ENCODE data around the gene THRB. TPM values are rescaled to one million over a fixed set of nuclear protein-coding genes. Genes with fewer than 3 reads are reported as not detected.

The THRB gene
- polyA plus RNA-seq, 1 of the 3 experiments (the other 2 are of a cell fraction): 0.02 TPM

DNA sequence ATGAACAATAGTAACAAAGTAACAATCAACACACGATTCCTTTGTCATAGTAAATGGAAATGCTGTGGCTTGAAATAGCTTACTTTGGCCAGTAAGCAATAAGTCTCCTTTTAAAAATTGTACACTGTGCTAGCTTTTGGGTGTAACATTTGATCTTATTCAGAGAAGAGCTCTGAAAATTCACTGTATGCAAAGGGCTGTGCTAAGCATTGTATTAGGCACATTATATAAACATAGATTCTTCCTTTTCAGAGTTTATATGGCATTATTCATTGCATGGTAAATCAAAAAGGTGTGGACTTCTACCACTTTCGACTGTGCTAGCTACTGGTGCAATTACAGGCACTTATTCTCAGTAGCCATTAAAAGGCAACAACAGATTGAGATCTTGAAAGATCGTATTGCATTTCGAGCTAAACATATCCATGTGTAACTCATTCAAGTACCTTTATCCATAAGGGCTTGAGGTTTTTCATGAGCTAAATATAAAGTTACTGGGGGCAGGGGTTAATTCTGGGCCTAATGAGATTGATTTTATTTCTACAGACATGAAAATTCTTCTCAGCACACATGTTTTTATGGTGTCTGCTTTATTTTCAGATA is 302.7 kb downstream of the THRB start (continued):
- TF ChIP-seq ELF1 (IDR thresholded peaks at IDR 0.05) (no peak), CHD2 (IDR thresholded peaks at IDR 0.05; ENCODE audit: low read length, partially characterized antibody) (no peak), RXRA (IDR thresholded peaks at IDR 0.05; ENCODE audit: borderline replicate concordance, low read depth) (no peak), EZH2phosphoT487 (IDR thresholded peaks at IDR 0.05; ENCODE audit: borderline replicate concordance, low read depth) (no peak)
- TF ChIP-seq, protein P1, sequence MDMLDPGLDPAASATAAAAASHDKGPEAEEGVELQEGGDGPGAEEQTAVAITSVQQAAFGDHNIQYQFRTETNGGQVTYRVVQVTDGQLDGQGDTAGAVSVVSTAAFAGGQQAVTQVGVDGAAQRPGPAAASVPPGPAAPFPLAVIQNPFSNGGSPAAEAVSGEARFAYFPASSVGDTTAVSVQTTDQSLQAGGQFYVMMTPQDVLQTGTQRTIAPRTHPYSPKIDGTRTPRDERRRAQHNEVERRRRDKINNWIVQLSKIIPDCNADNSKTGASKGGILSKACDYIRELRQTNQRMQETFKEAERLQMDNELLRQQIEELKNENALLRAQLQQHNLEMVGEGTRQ (IDR thresholded peaks at IDR 0.05; ENCODE audit: borderline replicate concordance, low read depth, low read length): no peak

DNA sequence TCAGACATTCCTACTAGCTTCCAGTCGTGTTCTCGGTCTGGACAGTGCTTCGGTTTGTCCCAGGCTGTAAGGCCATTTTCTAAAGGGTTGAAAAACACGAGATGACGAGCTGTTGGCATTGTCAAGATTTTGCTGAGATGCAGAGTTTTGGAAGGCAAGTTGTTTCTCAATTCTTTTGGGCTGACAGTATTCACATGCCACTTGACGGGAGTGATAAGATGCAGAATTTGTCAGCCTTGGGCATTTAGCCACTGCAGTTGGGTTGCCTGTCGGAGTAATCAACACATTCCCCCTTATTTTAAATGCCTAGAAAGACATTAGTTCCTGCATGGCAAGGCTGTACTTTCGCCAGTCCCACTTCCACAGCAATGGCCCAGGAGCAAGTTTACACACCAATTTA is 304.4 kb downstream of the THRB start:
- Histone ChIP-seq H3K27me3 (ENCODE audit: insufficient read depth) (no peaks in the 10 kb centered on the region), H4K20me1 (ENCODE audit: insufficient read depth) (no peaks in the 10 kb centered on the region), H3F3A (replicated peaks; ENCODE audit: insufficient read depth) (no peaks in the 10 kb centered on the region), H3K9ac (no peak overlapping the region), H3K27ac (ENCODE audit: low read depth in 2 of 2, low read length in 1 of 2) (no peak overlapping the region), H2AFZ (ENCODE audit: low read depth) (no peak overlapping the region), H3K4me1 (ENCODE audit: control insufficient read depth in 1 of 2, insufficient read depth in 2 of 2, low read depth in 1 of 2, low read length in 1 of 2) (peaks cover 0 to 17% of the 10 kb centered on the region in 2 experiments; a peak in 2 of 4 replicates), H3K9me3 (no peaks in the 10 kb centered on the region), H3K4me2 (no peak overlapping the region), H3K9me2 (no peaks in the 10 kb centered on the region), H3K79me2 (ENCODE audit: insufficient read depth) (no peaks in the 10 kb centered on the region), H3K36me3 (replicated peaks in 1 of 2; ENCODE audit: control insufficient read depth in 1 of 2, insufficient read depth in 2 of 2, low read length in 1 of 2) (no peaks in the 10 kb centered on the region), H3K4me3 (ENCODE audit: low read depth in 2 of 2, low read length in 1 of 2) (no peak overlapping the region)
- DNase-seq: no peak
- ChIA-PET POLR2A (no interaction called here), CTCF (interaction anchor here (1.1 to 8.5 kb wide), 4 partner anchors 10 to 490 kb away, joined by 3 to 129 read pairs (median 6); no protein-coding TSS in a partner anchor)
- TF ChIP-seq SIN3A (IDR thresholded peaks at IDR 0.05; ENCODE audit: borderline replicate concordance, low read depth, low read length) (no peak), TEAD4 (IDR thresholded peaks at IDR 0.05; ENCODE audit: borderline replicate concordance, insufficient read depth) (no peak), GABPA (IDR thresholded peaks at IDR 0.05; ENCODE audit: low read depth) (no peak), EP300 (IDR thresholded peaks at IDR 0.05; ENCODE audit: borderline replicate concordance in 1 of 2, low read depth in 1 of 2, low read length in 1 of 2) (no peak), TCF12 (IDR thresholded peaks at IDR 0.05) (no peak), EZH2phosphoT487 (IDR thresholded peaks at IDR 0.05; ENCODE audit: borderline replicate concordance, low read depth) (no peak), NFIC (IDR thresholded peaks at IDR 0.05; ENCODE audit: borderline replicate concordance) (no peak), NRF1 (IDR thresholded peaks at IDR 0.05; ENCODE audit: low read depth, low read length) (no peak), SMC3 (IDR thresholded peaks at IDR 0.05; ENCODE audit: low read depth, low read length) (no peak), FOXM1 (IDR thresholded peaks at IDR 0.05; ENCODE audit: low read depth) (no peak), TAF1 (IDR thresholded peaks at IDR 0.05; ENCODE audit: borderline replicate concordance, low read depth, low read length) (no peak), RFX5 (IDR thresholded peaks at IDR 0.05; ENCODE audit: low read length) (no peak), YY1 (IDR thresholded peaks at IDR 0.05; ENCODE audit: low read depth) (no peak), JUND (IDR thresholded peaks at IDR 0.05) (no peak), MEF2A (IDR thresholded peaks at IDR 0.05; ENCODE audit: borderline replicate concordance, low read depth) (no peak), RXRA (IDR thresholded peaks at IDR 0.05; ENCODE audit: borderline replicate concordance, low read depth) (no peak), GATA2 (CRISPR knock-in tag; IDR thresholded peaks at IDR 0.05) (no peak)
- TF ChIP-seq, protein P2, sequence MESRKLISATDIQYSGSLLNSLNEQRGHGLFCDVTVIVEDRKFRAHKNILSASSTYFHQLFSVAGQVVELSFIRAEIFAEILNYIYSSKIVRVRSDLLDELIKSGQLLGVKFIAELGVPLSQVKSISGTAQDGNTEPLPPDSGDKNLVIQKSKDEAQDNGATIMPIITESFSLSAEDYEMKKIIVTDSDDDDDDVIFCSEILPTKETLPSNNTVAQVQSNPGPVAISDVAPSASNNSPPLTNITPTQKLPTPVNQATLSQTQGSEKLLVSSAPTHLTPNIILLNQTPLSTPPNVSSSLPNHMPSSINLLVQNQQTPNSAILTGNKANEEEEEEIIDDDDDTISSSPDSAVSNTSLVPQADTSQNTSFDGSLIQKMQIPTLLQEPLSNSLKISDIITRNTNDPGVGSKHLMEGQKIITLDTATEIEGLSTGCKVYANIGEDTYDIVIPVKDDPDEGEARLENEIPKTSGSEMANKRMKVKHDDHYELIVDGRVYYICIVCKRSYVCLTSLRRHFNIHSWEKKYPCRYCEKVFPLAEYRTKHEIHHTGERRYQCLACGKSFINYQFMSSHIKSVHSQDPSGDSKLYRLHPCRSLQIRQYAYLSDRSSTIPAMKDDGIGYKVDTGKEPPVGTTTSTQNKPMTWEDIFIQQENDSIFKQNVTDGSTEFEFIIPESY (IDR thresholded peaks at IDR 0.05; ENCODE audit: borderline replicate concordance, low read depth): no peak
- TF ChIP-seq, protein P3, sequence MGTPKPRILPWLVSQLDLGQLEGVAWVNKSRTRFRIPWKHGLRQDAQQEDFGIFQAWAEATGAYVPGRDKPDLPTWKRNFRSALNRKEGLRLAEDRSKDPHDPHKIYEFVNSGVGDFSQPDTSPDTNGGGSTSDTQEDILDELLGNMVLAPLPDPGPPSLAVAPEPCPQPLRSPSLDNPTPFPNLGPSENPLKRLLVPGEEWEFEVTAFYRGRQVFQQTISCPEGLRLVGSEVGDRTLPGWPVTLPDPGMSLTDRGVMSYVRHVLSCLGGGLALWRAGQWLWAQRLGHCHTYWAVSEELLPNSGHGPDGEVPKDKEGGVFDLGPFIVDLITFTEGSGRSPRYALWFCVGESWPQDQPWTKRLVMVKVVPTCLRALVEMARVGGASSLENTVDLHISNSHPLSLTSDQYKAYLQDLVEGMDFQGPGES (IDR thresholded peaks at IDR 0.05; ENCODE audit: low read depth, low read length): no peak
- WGBS (ENCODE audit: low lambda C conversion rate): 87% methylated on average over 8 of the region's 8 CpGs
